Measurements from ENCODE around the gene MARCHF3.
"Not testable (repeated sequence)": the region's sequence is repeated elsewhere in the genome, so short reads cannot be mapped to it uniquely, and the experiment has no call there.

The MARCHF3 gene, protein sequence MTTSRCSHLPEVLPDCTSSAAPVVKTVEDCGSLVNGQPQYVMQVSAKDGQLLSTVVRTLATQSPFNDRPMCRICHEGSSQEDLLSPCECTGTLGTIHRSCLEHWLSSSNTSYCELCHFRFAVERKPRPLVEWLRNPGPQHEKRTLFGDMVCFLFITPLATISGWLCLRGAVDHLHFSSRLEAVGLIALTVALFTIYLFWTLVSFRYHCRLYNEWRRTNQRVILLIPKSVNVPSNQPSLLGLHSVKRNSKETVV

DNA sequence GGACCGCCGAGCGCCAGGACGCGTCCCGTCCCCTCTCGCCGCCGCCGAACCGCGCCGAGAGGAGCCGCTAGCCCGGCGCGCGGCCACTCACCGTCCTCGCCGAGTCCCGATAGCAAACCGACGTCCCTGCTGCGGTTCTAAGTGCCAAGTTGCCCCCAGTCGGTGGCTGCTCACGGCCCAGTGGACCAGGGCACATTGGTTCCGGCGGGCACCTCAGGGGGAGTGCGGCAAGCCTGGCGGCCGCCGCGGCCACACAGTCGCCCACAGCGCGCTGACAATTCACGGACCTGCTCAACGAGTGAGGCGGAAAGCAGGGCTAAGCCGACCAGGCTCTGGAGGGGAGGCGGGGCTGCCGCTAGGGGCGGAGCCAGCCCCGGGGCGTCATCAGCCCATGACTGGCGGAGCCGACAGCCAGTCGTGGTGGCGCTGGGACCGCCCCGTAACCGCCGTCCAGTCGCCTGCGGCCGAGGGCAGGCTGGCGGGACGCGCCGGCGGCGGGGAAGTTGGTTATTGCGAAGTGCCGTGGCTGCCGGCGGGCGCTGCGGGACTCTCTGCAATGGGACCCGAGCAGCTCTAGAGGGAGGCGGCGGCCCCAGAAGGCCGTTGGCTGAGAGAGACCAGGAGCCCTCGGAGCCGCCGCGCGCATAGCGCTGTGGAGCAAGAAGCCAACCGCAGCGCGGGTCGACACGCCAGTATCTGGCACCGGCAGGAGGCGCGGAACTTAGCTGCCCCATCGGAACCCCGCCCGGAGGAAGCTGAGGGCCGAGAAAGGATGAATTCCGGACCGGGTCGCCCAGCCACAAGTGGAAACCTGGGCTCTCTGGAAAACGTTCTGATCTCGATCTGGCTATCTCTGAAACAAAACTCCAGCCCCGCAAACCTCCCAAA, at the start of gene MARCHF3:
MARCHF3 (minus strand) TSS at position 300 of the 888 bp plus-strand sequence. CDS start 112,387 bp downstream, outside the sequence.
- DNase-seq, result peak; percentile 87 to 89

DNA sequence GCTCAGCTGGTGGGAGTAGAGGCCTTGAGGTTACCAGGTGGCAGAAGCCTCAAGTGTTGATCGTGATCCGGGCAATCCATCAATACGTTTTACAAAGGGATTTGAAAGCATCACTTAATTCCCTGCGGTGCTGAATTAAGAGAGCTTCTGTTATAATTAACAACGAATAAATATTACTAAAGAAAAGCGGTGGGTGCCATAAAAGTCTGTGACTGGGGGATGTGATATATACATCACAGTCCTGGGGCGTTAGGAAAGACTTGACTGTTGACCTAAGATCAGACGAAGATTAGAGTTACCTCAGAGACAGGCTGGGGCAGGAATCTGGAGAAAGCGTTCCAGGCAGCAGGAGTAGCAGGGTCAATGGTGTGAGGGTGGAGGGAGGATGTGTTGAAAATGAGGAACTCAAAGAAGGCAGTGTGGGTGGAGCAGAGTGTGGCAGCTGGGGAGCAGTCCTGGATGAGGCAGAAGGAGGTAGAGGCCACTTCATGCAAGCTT, 49.7 kb upstream of the MARCHF3 start:
- DNase-seq, result peak in 1 of 2 experiments; percentile 19

DNA sequence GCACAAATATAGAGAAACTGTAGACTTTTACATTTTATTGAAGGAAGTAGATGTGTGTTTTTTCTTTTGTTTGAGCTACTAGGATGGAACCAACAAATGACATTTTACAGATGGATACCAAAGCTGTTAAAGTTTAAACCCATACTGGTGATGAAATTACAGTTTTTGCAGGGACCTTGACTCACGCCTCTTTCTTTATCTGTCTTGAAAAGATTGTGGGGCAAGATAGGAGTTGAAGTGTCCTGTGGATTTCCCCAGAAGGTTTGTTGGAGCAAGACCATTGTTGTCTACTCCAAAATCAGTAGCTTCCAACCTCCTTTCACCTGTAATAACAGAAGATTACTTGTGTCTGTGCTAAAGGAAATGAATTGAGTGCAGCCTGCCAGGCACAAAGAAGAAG, 47.0 kb upstream of the MARCHF3 start:
- DNase-seq, result no peak

DNA sequence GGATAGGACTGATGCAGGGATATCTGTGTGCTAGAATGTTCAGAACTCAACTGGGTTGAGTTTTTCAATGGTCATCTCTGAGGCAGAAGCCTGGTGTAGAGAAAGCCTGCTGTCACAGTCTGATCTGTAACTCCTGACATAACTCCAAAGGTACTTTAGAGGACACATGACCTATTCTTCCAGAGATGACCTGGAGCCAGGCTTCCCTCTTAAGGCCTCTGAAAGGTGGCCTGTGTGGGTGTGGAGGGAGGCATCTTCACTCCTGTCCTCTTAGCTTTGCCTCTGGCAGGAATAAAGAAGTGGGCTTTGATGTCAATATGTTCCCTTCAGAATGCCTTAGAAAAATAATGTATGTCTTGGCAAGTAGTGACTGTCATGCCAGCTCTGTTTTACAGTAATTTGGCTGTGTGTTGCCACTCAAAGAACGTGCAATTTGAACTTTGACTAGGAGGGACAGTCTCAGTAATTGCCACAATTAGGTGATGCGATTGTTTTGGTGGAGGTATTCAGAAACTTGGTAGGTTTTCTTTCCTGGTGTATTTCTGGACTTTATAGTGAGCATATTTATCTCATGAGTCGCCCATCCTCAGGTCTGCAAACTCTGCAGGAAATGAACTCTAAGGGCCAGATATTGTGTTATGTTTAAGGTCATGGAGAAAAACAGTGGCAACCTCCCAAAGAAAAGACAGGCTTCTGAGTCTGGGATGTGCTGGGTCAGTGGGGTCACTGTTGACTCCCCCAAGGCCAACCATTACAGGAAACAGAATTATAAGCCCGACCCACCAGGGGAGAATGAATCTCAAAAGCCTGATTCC, 46.2 kb upstream of the MARCHF3 start:
- no peak for DNase-seq

DNA sequence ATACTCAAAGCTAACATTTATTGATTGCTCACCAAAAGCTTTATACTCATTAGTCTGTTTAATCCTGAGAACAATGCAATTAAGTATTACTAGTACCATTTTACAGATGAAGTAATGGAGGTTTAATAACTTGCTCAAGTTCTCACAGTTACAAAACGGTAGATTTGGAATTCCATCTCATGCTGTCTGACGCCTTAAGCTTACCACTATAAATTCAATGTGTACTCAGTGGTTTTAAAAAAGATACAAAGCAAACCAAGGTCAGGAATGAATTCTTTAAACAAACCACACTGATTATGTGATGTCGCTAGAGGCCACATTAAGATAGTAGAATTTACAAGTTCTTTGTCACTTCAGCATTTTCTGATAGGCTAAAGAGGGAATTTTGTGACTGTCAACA, 44.1 kb upstream of the MARCHF3 start:
- no peak for DNase-seq

DNA sequence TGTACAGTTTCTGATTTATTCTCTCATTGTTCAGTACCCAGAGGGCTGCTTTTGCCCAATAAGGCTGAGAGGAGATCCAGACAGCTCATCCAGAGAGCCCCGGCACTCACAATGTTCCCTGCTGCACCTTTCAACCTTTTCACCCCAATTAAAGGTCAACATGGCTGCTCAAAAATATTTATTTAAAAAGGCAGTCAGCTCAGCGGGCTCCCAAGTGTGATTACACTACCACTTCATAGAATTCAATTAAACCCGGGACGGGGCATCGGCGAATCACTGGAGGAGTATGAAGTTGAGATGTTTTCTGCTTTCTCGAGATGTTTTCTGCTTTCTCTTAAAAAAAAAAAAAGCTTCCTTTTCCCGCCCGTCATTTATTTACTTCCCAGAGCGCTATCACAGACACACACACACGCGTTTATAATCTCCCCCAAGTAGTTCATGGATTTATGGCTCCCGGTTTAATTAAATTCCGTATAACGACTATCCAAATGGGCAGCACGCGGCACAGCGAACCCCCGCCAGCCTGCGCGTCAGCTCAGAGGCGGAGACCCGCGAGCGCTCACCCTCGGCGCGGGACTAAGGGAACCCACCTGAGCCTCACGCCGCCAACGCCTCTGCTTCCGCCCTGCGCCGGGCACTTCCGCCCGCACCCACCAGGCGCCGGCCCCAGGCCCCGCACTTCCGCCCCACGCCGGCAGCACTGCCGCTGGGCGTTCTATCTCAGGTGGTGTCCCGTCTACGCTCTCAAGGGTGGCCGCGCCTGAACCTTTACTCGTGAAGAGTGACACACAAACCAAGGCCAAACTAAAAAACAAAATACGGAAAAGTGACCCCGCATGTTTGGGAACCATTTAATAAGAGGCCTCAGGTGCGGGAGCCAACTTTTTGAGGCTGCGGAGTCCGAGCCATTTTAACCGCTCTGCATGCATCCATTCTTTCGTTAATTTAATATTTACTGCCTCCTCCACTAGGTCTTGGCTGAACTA, 42.8 kb upstream of the MARCHF3 start, which contains the start of gene C5orf63:
C5orf63 (minus strand) TSS at position 642 of the 986 bp plus-strand sequence. CDS start 14,507 bp downstream, outside the sequence.
- peak in 1 of 2 experiments; percentile 21 for DNase-seq

DNA sequence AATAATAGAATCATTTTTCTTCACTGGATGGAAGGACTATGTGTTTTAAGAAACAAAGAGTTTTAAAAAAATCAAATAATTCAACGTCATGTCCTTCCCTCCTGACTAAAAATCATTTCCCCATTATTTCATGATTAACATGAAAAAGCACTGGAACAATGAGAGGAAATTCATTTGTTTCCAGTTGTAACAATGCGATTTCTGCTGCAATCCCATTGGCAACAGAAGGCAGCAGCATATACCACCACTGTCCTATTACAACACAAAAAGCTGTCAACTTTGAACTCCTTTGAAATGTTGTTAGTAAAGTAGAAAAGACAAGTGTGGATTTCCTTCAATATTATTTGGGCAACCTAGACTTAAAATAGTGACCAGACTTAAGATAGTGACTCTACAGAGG, 39.9 kb upstream of the MARCHF3 start:
- no peak for DNase-seq

DNA sequence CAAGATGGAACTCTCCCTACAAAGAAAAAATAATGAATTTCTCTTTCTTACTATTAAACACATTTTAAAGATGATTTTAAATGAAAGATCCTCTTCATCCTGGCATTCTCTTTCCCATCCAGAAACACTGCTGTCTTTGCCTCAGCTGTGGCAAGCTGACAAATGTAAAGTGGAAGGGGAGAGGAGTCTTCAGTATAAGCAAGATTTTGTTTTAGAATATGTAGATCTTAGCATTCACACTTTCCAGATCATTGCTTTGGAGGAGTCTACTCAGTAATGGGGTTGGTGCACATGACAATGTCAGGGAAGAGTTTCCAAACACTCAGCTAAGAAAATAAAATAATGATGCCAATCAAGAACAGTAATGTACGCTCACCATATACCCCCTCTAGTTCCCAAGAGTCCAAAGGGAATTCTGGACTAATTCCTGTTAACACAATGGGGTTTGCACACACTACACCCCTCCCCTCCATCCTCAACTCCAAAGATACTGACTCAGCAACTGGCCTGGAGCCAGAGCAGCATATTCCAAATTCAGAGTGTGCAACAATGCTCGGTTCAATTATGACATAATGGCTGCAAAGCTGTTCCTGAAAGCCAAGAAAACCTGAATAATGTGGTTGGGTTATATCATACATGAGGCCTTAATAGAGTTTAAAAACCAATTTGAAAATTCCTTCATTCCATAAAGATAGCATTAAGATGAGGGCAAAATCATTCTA, 38.3 kb upstream of the MARCHF3 start:
- no peak for DNase-seq

DNA sequence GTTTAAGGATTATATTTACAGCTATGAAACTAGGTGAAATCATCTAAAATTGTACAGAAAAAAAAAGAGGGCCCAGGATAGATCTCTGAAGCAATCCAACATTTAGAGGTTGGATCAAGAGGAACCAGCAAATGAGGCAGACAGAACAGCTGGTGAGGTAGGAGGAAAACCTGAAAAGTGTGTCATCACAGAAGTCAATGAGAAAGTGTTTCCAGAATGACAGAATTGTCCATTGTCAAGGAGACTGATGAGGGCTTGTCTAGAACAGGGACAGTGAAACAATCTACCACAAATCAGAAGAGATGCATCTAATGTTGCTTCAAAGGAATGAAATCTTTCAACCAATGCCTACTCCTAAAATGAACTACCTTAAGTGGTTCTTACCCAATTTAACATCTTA, 36.4 kb upstream of the MARCHF3 start:
- no peak for DNase-seq

DNA sequence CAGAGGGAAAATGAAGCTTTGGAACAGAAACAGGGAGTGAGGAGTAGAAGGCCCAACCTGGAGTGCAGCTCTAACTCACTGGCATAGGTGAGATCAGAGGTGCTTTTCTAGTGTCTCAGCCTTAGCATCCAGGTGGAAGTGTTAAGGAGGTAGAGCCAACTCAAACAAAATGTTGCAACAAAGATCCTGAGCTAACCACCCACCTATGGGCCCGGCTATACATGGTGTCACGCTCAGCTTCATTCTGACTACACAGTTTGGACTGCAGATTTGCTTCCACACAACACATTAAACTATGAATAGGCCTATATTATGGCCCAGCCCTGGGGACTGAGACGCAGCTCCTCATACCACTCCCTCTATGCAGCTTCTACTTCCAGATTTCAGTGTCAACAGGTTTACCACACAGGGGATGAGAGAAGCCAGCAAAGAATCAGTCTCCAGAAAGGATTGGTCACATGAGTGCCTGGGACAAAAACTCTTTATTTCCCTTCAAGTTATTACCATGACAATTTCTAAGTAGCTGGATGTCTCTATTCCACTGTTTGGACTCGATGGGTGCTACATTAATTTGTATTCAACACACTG, 34.0 kb upstream of the MARCHF3 start:
- no peak for DNase-seq

DNA sequence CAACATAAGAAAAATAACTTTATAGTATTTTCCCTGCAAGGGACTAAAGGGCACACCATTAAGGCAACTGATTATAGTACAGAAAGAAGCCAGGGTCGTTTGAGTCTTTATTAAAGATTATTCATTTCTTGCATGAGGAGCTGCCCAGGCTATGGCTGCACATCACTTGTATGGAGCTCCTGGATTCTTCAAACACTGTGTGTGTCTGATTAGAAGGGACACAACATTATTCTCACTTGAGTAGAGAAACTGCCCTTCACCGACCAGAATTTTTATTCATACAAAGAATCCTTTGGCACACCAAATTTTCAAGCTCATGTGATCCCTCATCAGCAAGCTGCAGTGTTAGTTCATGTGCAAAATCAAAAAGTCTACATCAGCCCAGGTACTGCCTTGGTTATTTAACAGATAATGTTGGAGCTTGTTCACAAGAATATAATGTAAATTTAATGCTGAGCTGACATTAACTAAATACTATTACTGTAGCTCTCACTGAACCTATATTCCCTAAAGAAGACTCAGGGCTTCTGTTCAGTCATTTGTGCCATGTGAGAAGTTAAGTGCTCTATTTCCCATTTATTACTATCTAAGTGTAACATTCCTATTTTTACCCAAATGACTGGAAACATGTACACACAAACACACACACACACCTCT, 33.0 kb upstream of the MARCHF3 start:
- DNase-seq, result no peak

DNA sequence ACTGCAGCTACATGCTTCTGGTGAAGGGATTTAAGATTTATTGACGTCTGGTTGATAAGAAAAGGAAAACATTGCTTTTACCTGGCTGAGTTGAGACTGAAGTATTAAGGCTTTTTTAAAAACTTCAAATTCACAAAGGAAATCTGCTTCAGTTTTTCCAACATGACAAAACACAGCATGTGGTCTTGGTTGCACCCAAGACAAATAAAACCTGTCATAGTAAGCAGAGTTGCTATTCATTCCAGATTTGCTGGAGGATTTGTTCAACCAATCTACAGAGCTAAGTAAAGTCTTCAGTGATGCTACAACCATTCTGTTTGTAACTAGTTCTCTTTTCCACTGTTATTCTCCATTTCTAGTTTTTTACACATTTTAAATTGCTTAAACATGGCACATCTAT, 31.6 kb upstream of the MARCHF3 start:
- no peak for DNase-seq

DNA sequence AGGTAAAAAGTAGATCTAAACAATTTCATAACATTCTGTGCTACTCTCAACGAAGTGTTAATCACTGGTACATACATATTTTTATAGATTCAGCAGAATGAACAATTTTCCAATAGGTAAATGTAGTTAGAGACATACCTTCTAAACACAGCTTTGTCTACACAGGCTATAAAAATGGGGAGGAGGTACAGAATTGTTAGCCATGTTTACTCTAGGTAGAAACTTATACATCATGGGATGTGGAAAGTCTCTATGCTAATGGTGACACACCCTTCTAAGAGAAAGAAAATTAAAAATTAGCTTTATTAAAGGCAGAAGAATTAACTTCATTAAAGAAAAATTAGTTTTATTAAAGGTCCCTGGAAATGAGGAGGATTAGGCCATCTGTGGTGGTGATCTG, 31.2 kb upstream of the MARCHF3 start:
- no peak for DNase-seq

DNA sequence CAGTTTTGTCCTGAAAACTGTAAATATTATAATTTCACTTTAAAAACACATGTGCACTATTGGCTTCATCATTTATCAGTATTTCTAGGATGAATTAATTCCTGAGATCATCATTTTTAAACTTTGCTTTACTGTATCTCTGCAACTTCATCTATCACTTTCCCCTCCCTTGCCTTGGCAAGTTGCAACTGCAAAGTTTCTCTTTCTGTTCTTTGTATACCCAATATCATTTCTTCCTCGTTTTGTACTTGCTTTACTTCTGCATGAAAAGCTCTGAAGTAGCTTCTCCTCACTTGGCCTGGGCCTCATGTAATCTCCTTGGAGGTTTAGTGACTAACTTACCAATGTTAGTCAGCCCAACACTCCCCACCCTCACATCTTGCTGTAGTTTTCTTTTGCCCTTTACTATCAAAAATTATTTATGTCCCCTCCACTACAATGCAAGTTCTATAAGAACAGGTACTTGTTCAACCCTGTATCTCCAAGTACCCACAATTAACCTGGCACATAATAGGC, 30.2 kb upstream of the MARCHF3 start:
- no peak for DNase-seq

DNA sequence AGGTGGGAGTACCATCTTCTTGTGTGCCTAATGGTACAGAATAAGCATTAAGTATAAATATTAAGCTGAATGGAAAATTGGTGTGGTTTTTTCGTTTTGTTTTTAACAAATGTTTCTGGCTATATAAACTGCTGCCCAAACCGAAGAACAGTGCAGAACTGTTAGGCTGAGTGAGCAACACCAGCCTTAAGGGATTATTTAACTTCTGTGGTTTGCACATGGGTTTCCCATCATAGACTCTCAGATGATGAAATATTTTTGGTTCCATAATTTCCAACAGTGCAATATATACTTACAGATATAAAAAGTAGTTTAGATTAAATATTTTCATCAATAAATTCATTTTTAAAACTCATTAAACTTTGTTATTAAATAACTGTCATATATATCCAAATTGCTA, 26.5 kb upstream of the MARCHF3 start:
- no peak for DNase-seq

DNA sequence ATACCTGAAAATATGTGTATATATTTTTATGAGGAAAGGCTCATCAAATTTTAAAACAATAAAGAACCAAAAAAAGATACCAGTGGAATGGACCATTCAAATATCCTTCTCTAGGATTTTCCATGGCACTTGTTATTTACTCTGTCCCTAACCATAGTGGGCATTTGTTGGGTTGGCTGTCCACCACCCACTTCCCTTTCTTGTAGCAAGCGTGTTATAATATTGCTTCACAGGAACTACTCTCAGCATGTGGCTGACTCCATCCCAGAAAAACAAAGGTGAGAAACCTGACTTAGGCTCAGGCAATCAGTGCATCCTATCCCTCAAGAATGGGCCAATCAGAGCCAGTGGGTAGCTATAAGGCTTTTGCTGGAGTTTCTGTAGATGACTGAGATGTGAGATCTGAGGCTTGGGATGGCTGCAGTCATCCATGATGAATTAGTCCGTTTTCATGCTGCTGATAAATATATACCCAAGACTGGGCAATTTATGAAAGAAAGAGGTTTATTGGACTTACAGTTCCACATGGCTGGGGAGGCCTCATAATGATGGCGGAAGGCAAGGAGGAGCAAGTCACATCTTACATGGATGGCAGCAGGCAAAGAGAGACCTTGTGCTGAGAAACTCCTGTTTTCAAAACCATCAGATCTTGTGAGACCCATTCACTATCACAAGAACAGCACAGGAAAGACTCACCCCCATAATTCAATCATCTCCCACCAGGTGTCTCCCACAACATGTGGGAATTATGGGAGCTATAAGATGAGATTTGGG, 25.7 kb upstream of the MARCHF3 start:
- DNase-seq, result no peak

DNA sequence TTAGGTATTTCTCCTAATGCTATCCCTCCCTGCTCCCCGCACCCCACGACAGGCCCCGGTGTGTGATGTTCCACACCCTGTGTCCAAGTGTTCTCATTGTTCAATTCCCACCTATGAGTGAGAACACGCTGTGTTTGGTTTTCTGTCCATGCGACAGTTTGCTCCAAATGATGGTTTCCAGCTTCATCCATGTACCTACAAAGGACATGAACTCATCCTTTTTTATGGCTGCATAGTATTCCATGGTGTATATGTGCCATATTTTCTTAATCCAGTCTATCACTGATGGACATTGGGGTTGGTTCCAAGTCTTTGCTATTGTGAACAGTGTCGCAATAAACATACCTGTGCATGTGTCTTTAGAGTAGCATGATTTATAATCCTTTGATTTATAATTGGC, 23.2 kb upstream of the MARCHF3 start:
- DNase-seq, result not testable (repeated sequence)

DNA sequence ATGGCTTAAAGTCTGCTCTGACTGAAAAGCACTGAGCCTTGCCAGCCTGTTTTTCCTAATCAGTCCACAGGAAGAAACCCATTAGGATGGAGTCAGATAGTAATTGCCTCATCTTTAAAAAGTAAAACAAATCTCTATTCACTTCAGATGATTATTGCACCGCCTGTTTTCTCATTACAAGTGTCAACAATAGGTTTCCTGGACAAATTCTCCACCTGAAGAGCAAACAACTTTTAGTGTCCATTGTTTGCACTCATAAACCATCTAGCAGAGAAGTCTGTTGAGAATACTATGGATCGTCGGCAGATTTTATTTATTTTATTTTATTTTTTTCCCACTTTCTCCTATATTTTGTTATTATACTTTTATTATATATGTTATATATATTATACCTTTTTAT, 22.7 kb upstream of the MARCHF3 start:
- DNase-seq, result no peak

DNA sequence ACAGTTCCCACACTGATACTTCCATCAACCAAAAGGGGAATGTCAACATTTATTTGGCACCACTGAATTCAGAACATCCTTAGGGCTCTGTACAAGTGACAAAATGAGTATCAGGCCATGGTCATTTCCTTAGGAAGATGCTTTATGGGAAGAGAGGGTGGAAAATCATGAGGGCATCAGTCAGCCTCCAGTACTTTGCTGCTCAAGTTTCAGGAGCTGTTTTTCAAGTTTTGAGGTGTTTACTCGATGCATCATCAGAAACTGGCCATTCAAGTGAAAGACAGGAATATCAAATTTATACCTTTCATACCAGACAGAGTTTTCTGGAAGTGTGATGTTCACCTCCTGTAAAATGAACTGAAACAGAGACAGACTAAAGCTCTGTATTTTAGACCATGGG, 21.2 kb upstream of the MARCHF3 start:
- DNase-seq, result no peak
